Right ventricle myocardium inferior (tissue), 1 donor: Measurements from ENCODE around the gene CD1D. TPM values are rescaled to one million over a fixed set of nuclear protein-coding genes. Genes with fewer than 3 reads are reported as not detected.
"Not testable (repeated sequence)": the region's sequence is repeated elsewhere in the genome, so short reads cannot be mapped to it uniquely, and the experiment has no call there.

ENCODE experiments used
- ATAC-seq: fragments of 200-7000 bp; cut with Tn5 transposase; one replicate; pipeline ENCODE4 v1.9.1; 2020; ENCODE audit warnings: mild to moderate bottlenecking, moderate library complexity
- DNase-seq: peaks from one replicate; pipeline ENCODE4 v3.0.0; 2021; ENCODE audit errors: missing footprints
- intact Hi-C: fragments of 100-400 bp; cut with DNase I; formaldehyde crosslinking; loops from one replicate; pipeline ENCODE4 v1.11.0; 2022
- total RNA-seq: library from RNA; stranded (reverse); fragmentation: NEBNext Ultra II Directional; extraction: Animal tissue kit (Norgen Biotek cat#: 25700); gene quantifications from one replicate; pipeline ENCODE4 v1.2.1, GENCODE V29; 2021
- donor health status: DM: no; HTN: yes; CAD: no; lungs with severe emphysema.

Gene CD1D
- total RNA-seq, 1 donor from 2014 or later = 1.5 TPM

- DNase-seq (no peak), ATAC-seq (no peak)
- intact Hi-C loops = no loop called here
Measured at GRCh38 chr1:158163000-158163947, 17.4 kb upstream of the CD1D start.

GRCh38 chr1:158169105-158169504, 11.6 kb upstream of the CD1D start:
- intact Hi-C loops = no loop called here
- ATAC-seq = no peak
- DNase-seq = no peak

- intact Hi-C loops = loop anchor here (5.0 kb wide), 1 partner anchor 34 kb away; no protein-coding TSS in a partner anchor
- not testable (repeated sequence) for ATAC-seq, DNase-seq
Measured at GRCh38 chr1:158175915-158176314, 4.8 kb upstream of the CD1D start.

GRCh38 chr1:158176399-158176798, 4.3 kb upstream of the CD1D start:
- ATAC-seq (no peak), DNase-seq (no peak)
- intact Hi-C loops = loop anchor here (5.0 kb wide), 1 partner anchor 34 kb away; no protein-coding TSS in a partner anchor

GRCh38 chr1:158176849-158177699, 3.6 kb upstream of the CD1D start:
- intact Hi-C loops = loop anchor here (5.0 kb wide), 1 partner anchor 35 kb away; no protein-coding TSS in a partner anchor
- ATAC-seq, DNase-seq: not testable (repeated sequence)

- DNase-seq = peak; percentile 97
- intact Hi-C loops = loop anchor here (5.0 kb wide), 1 partner anchor 36 kb away; no protein-coding TSS in a partner anchor
- peak; percentile 99 for ATAC-seq
Measured at GRCh38 chr1:158177700-158178450, 2.8 kb upstream of the CD1D start.

GRCh38 chr1:158179301-158180041, 1.2 kb upstream of the CD1D start:
- intact Hi-C loops = loop anchor here (5.0 kb wide), 1 partner anchor 37 kb away; no protein-coding TSS in a partner anchor
- DNase-seq (no peak), ATAC-seq (no peak)

- intact Hi-C loops = no loop called here
- ATAC-seq = no peak
- no peak for DNase-seq
Measured at GRCh38 chr1:158181577-158181922, 855 bp downstream of the CD1D start.

- no peak for ATAC-seq
- no peak for DNase-seq
- intact Hi-C loops = no loop called here
Measured at GRCh38 chr1:158185770-158186169, 5.1 kb downstream of the CD1D start.

- intact Hi-C loops = no loop called here
- no peak for DNase-seq
- no peak for ATAC-seq
Measured at GRCh38 chr1:158186180-158186579, 5.5 kb downstream of the CD1D start.

- ATAC-seq = no peak
- no peak for DNase-seq
- intact Hi-C loops = no loop called here
Measured at GRCh38 chr1:158188611-158189010, 7.9 kb downstream of the CD1D start.

GRCh38 chr1:158189624-158190023, 8.9 kb downstream of the CD1D start:
- ATAC-seq (no peak), DNase-seq (no peak)
- intact Hi-C loops = no loop called here

- no peak for DNase-seq
- intact Hi-C loops = no loop called here
- no peak for ATAC-seq
Measured at GRCh38 chr1:158191299-158191698, 10.6 kb downstream of the CD1D start.

GRCh38 chr1:158196461-158196860, 15.8 kb downstream of the CD1D start:
- intact Hi-C loops = no loop called here
- DNase-seq = no peak

GRCh38 chr1:158199849-158200248, 19.2 kb downstream of the CD1D start:
- ATAC-seq (no peak), DNase-seq (no peak)
- intact Hi-C loops = no loop called here

More at GRCh38 chr1:158196461-158196860, 15.8 kb downstream of the CD1D start:
- ATAC-seq = no peak

GRCh38 chr1:158200527-158200926, 19.8 kb downstream of the CD1D start:
- intact Hi-C loops = no loop called here
- no peak for DNase-seq
- no peak for ATAC-seq

GRCh38 chr1:158203693-158204457, 23.2 kb downstream of the CD1D start:
- DNase-seq (no peak), ATAC-seq (no peak)
- intact Hi-C loops = loop anchor here (2.0 kb wide), 2 partner anchors 323 to 795 kb away; no protein-coding TSS in a partner anchor
